Urinary bladder (tissue), 4 donors: ENCODE data around the gene TMEM161B. TPM values are rescaled to one million over a fixed set of nuclear protein-coding genes. Genes with fewer than 3 reads are reported as not detected.
"Not testable (repeated sequence)": the region's sequence is repeated elsewhere in the genome, so short reads cannot be mapped to it uniquely, and the experiment has no call there.

ENCODE experiments used
- DNase-seq: peaks from one replicate; pipeline ENCODE4 v3.0.0-alpha.2; 2015; ENCODE audit errors: extremely low spot score
- H3K27ac ChIP-seq: one replicate; pipeline ENCODE4 v1.5.1; 2013; ENCODE audit warnings: low read depth, mild to moderate bottlenecking, moderate library complexity
- H3K36me3 ChIP-seq: one replicate; pipeline ENCODE4 v1.6.1; 2013; ENCODE audit warnings: mild to moderate bottlenecking, moderate library complexity; ENCODE audit not compliant: insufficient read depth
- H3K4me1 ChIP-seq: one replicate; pipeline ENCODE4 v1.6.1; 2013; ENCODE audit warnings: mild to moderate bottlenecking, moderate library complexity; ENCODE audit not compliant: insufficient read depth
- H3K4me3 ChIP-seq: one replicate; pipeline ENCODE4 v1.5.1; 2013; ENCODE audit warnings: low read depth, low read length
- WGBS: extraction: QIAGEN DNeasy Blood & Tissue Kit; methylation state at CpG from one replicate; pipeline ENCODE4 v1.1.7; 2013; 5-methylcytosine and 5-hydroxymethylcytosine counted together
- polyA plus RNA-seq: library from polyadenylated mRNA; stranded (reverse); fragments of 200-250 nt; gene quantifications from one replicate; pipeline ENCODE4 v1.2.3, GENCODE V29; 2013
- total RNA-seq: library from RNA; depleted of rRNA; stranded (reverse); fragments of >200 nt; gene quantifications from one replicate; pipeline ENCODE4 v1.2.3, GENCODE V29; 2014
- donor health status: healthy with polysubstance abuse.
- donor health status: healthy.

The TMEM161B gene
- total and polyA plus RNA-seq, 2 donors: 7.1 to 48.9 TPM

GRCh38 chr5:88264565-88264964 lies 4.1 kb downstream of the TMEM161B start:
- H3K27ac ChIP-seq, DNase-seq, H3K36me3 ChIP-seq, H3K4me3 ChIP-seq, H3K4me1 ChIP-seq: not testable (repeated sequence)
- 88% methylated on average over 2 of the region's 2 CpGs for WGBS

GRCh38 chr5:88263349-88263748 lies 5.3 kb downstream of the TMEM161B start:
- Histone ChIP-seq H3K4me1 (no peaks in the 10 kb centered on the region), H3K36me3 (no peaks in the 10 kb centered on the region), H3K4me3 (no peak overlapping the region), H3K27ac (no peak overlapping the region)
- no peak for DNase-seq
- WGBS: 99% methylated on average over 2 of the region's 2 CpGs

GRCh38 chr5:88262116-88262515 lies 6.5 kb downstream of the TMEM161B start:
- no peaks in the 10 kb centered on the region for H3K36me3 ChIP-seq

GRCh38 chr5:88258636-88259035 lies 10.0 kb downstream of the TMEM161B start:
- Histone ChIP-seq H3K36me3 (no peaks in the 10 kb centered on the region), H3K4me3 (no peak overlapping the region), H3K27ac (no peak overlapping the region), H3K4me1 (no peaks in the 10 kb centered on the region)
- WGBS: 97% methylated on average over 2 of the region's 2 CpGs
- DNase-seq: no peak

More at GRCh38 chr5:88262116-88262515, 6.5 kb downstream of the TMEM161B start:
- no peak for DNase-seq
- no peaks in the 10 kb centered on the region for H3K4me1 ChIP-seq
- H3K4me3 ChIP-seq: no peak overlapping the region
- no peak overlapping the region for H3K27ac ChIP-seq

GRCh38 chr5:88256872-88257271 lies 11.8 kb downstream of the TMEM161B start:
- 68% methylated on average over 4 of the region's 4 CpGs for WGBS
- Histone ChIP-seq H3K27ac (no peak overlapping the region), H3K4me3 (no peak overlapping the region), H3K4me1 (no peaks in the 10 kb centered on the region), H3K36me3 (no peaks in the 10 kb centered on the region)
- no peak for DNase-seq

- no peak for DNase-seq
- Histone ChIP-seq H3K4me1 (no peaks in the 10 kb centered on the region), H3K27ac (no peak overlapping the region), H3K4me3 (no peak overlapping the region), H3K36me3 (peaks cover 1% of the 10 kb centered on the region)
Measured at GRCh38 chr5:88256037-88256436, 12.6 kb downstream of the TMEM161B start.

- WGBS: 100% methylated on average over 1 of the region's 1 CpG
- Histone ChIP-seq H3K27ac (no peak overlapping the region), H3K4me1 (no peaks in the 10 kb centered on the region), H3K4me3 (no peak overlapping the region), H3K36me3 (peaks cover 1% of the 10 kb centered on the region)
- DNase-seq: no peak
Measured at GRCh38 chr5:88254320-88254719, 14.3 kb downstream of the TMEM161B start.

- H3K4me3 ChIP-seq: no peak overlapping the region
- DNase-seq: no peak
- no peaks in the 10 kb centered on the region for H3K4me1 ChIP-seq
- peaks cover 1% of the 10 kb centered on the region for H3K36me3 ChIP-seq
- WGBS: 95% methylated on average over 2 of the region's 2 CpGs
- no peak overlapping the region for H3K27ac ChIP-seq
Measured at GRCh38 chr5:88251048-88251711, 17.5 kb downstream of the TMEM161B start.

- Histone ChIP-seq H3K4me3 (no peak overlapping the region), H3K36me3 (peaks cover 1% of the 10 kb centered on the region), H3K27ac (no peak overlapping the region), H3K4me1 (no peaks in the 10 kb centered on the region)
- 92% methylated on average over 2 of the region's 2 CpGs for WGBS
- no peak for DNase-seq
Measured at GRCh38 chr5:88250010-88250409, 18.6 kb downstream of the TMEM161B start.

- Histone ChIP-seq H3K27ac (no peak overlapping the region), H3K4me3 (no peak overlapping the region), H3K4me1 (no peaks in the 10 kb centered on the region), H3K36me3 (peaks cover 1% of the 10 kb centered on the region)
- 95% methylated on average over 2 of the region's 2 CpGs for WGBS
- no peak for DNase-seq
Measured at GRCh38 chr5:88248743-88249540, 19.7 kb downstream of the TMEM161B start.

- 91% methylated on average over 3 of the region's 3 CpGs for WGBS
- H3K36me3 ChIP-seq: peaks cover 1% of the 10 kb centered on the region
- DNase-seq: no peak
- no peak overlapping the region for H3K4me3 ChIP-seq
- no peak overlapping the region for H3K27ac ChIP-seq
- no peaks in the 10 kb centered on the region for H3K4me1 ChIP-seq
Measured at GRCh38 chr5:88248094-88248493, 20.6 kb downstream of the TMEM161B start.

- no peak for DNase-seq
- H3K27ac ChIP-seq: no peak overlapping the region
- no peak overlapping the region for H3K4me3 ChIP-seq
- no peaks in the 10 kb centered on the region for H3K36me3 ChIP-seq
- peaks cover 2% of the 10 kb centered on the region for H3K4me1 ChIP-seq
Measured at GRCh38 chr5:88245893-88246244, 22.8 kb downstream of the TMEM161B start.

GRCh38 chr5:88245241-88245892 lies 23.3 kb downstream of the TMEM161B start:
- Histone ChIP-seq H3K27ac (no peak overlapping the region), H3K36me3 (no peaks in the 10 kb centered on the region), H3K4me3 (no peak overlapping the region), H3K4me1 (peaks cover 2% of the 10 kb centered on the region)
- 94% methylated on average over 1 of the region's 1 CpG for WGBS
- no peak for DNase-seq

GRCh38 chr5:88244686-88245085 lies 24.0 kb downstream of the TMEM161B start:
- WGBS: 86% methylated on average over 2 of the region's 2 CpGs
- DNase-seq: no peak

More at GRCh38 chr5:88244686-88245085, 24.0 kb downstream of the TMEM161B start:
- Histone ChIP-seq H3K4me1 (peaks cover 2% of the 10 kb centered on the region), H3K4me3 (no peak overlapping the region), H3K36me3 (no peaks in the 10 kb centered on the region), H3K27ac (no peak overlapping the region)
